Mesendoderm (in vitro differentiated cells): ENCODE results near the gene PKD2L1.

ENCODE experiments used
- DNase-seq: peaks from one replicate; pipeline ENCODE4 v3.0.0; 2013
- H2AK5ac ChIP-seq: 2 replicates; pipeline ENCODE4 v1.6.1; 2013; ENCODE audit warnings: low read length, inconsistent platforms
- H2BK120ac ChIP-seq: 2 replicates; pipeline ENCODE4 v1.6.1; 2013; ENCODE audit warnings: low read depth, mild to moderate bottlenecking, low read length, moderate library complexity, mixed read lengths
- H2BK15ac ChIP-seq: replicated peaks from 2 replicates; pipeline ENCODE4 v1.6.1; 2013; ENCODE audit warnings: low read depth, mild to moderate bottlenecking, moderate library complexity
- H2BK5ac ChIP-seq: 2 replicates; pipeline ENCODE4 v1.6.1; 2013; ENCODE audit warnings: low read length, inconsistent platforms
- H3K18ac ChIP-seq: 2 replicates; pipeline ENCODE4 v1.6.1; 2013; ENCODE audit warnings: mild to moderate bottlenecking, low read length, mixed read lengths
- H3K23ac ChIP-seq: one replicate; pipeline ENCODE4 v1.6.1; 2013; ENCODE audit warnings: low read length
- H3K27ac ChIP-seq: 2 replicates; pipeline ENCODE4 v1.5.1; 2013; ENCODE audit warnings: low read depth, mild to moderate bottlenecking, inconsistent platforms, low read length, moderate library complexity
- H3K27me3 ChIP-seq: 2 replicates; pipeline ENCODE4 v1.6.1; 2013; ENCODE audit warnings: low read length, control low read depth, mild to moderate bottlenecking, inconsistent platforms; ENCODE audit not compliant: insufficient read depth, poor library complexity
- H3K36me3 ChIP-seq: 2 replicates; pipeline ENCODE4 v1.6.1; 2013; ENCODE audit warnings: low read length, inconsistent platforms; ENCODE audit not compliant: control insufficient read depth, insufficient read depth
- H3K4ac ChIP-seq: one replicate; pipeline ENCODE4 v1.6.1; 2013; ENCODE audit warnings: low read depth, mild to moderate bottlenecking, low read length, moderate library complexity
- H3K4me1 ChIP-seq: 2 replicates; pipeline ENCODE4 v1.6.1; 2013; ENCODE audit warnings: low read depth, low read length, inconsistent platforms; ENCODE audit not compliant: control insufficient read depth
- H3K4me2 ChIP-seq: 2 replicates; pipeline ENCODE4 v1.6.1; 2013; ENCODE audit warnings: low read length
- H3K4me3 ChIP-seq: 2 replicates; pipeline ENCODE4 v1.5.1; 2013; ENCODE audit warnings: mild to moderate bottlenecking, low read length
- H3K56ac ChIP-seq: one replicate; pipeline ENCODE4 v1.6.1; 2013; ENCODE audit warnings: low read length
- H3K79me1 ChIP-seq: 2 replicates; pipeline ENCODE4 v1.6.1; 2013; ENCODE audit warnings: low read length, inconsistent platforms
- H3K79me2 ChIP-seq: 2 replicates; pipeline ENCODE4 v1.6.1; 2013; ENCODE audit warnings: mild to moderate bottlenecking, low read length; ENCODE audit not compliant: control insufficient read depth, insufficient read depth
- H3K9ac ChIP-seq: 2 replicates; pipeline ENCODE4 v1.6.1; 2013; ENCODE audit warnings: low read length, inconsistent platforms
- H4K5ac ChIP-seq: one replicate; pipeline ENCODE4 v1.6.1; 2013; ENCODE audit warnings: low read length
- H4K8ac ChIP-seq: one replicate; pipeline ENCODE4 v1.6.1; 2013; ENCODE audit warnings: low read depth, mild to moderate bottlenecking, control low read depth, low read length, moderate library complexity
- WGBS: extraction: QIAGEN DNeasy Blood & Tissue Kit; methylation state at CpG from one replicate; pipeline ENCODE4 v1.1.7; 2013; ENCODE audit warnings: low lambda C conversion rate, missing lambda C conversion rate; ENCODE audit not compliant: insufficient coverage; ENCODE audit errors: extremely low coverage; 5-methylcytosine and 5-hydroxymethylcytosine counted together

Gene PKD2L1

DNA sequence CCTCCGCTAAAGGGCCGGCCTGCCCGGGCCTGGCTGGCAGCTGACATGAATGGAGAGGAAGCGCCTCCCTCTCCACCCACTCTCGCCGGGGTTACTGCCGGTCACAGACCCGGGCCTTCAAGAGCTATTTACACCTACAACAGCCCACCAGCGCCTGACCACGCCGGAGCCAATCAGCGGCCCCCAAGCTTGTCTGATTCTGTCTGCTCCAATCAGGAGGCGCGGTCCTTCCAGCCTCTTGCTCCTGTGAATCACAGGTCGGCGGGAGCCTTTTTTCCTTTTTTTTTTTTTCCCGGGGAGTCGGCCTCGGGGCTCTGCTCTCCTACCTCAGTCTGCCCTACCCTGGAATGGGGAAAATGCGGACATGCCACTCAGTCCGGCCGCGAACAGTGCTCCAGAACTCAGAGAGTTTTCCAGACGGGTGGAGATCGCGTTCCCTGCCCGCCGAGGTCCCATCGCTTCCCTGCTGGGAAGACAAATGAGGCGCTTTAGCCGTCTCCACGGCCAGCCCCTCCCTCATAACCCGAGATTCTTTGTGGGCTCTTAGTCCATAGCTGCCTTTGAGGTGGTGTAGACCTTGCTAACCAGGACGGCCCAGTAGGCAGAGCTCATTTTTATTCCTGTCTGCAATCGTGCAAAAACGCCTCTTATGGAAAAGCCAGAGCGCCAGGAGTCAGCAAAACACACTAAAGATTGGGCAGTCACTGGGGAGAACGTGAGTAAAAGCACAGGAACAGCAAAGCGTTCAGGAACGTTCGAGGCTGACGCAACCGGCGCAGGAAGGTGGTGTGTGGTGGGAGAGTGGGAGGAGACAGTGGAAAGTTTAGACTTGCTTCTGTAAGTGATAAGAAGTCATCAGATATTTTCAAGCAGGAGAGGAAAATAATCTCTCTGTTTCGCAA is 43.5 kb upstream of the PKD2L1 start:
- Histone ChIP-seq H2AK5ac (peak overlapping the region; percentile 93), H4K5ac (peak overlapping the region; percentile 60), H3K4me2 (peak overlapping the region; percentile 97), H4K8ac (no peak overlapping the region), H2BK15ac (no peak overlapping the region), H3K27ac (peak overlapping the region; percentile 99), H3K56ac (peak overlapping the region; percentile 99), H3K9ac (peak overlapping the region; percentile 99), H3K18ac (peak overlapping the region; percentile 95), H3K79me2 (peaks cover 15% of the 10 kb centered on the region), H2BK120ac (peak overlapping the region; percentile 89), H3K4me3 (peak overlapping the region; percentile 92), H3K23ac (peak overlapping the region; percentile 97), H3K27me3 (no peaks in the 10 kb centered on the region), H2BK5ac (peak overlapping the region; percentile 99), H3K4me1 (peaks cover 11% of the 10 kb centered on the region), H3K79me1 (no peaks in the 10 kb centered on the region), H3K4ac (peak overlapping the region; percentile 94), H3K36me3 (no peaks in the 10 kb centered on the region)
- no CpG with 5 or more reads among the region's 45 CpGs for WGBS
- peak; percentile 100 for DNase-seq

DNA sequence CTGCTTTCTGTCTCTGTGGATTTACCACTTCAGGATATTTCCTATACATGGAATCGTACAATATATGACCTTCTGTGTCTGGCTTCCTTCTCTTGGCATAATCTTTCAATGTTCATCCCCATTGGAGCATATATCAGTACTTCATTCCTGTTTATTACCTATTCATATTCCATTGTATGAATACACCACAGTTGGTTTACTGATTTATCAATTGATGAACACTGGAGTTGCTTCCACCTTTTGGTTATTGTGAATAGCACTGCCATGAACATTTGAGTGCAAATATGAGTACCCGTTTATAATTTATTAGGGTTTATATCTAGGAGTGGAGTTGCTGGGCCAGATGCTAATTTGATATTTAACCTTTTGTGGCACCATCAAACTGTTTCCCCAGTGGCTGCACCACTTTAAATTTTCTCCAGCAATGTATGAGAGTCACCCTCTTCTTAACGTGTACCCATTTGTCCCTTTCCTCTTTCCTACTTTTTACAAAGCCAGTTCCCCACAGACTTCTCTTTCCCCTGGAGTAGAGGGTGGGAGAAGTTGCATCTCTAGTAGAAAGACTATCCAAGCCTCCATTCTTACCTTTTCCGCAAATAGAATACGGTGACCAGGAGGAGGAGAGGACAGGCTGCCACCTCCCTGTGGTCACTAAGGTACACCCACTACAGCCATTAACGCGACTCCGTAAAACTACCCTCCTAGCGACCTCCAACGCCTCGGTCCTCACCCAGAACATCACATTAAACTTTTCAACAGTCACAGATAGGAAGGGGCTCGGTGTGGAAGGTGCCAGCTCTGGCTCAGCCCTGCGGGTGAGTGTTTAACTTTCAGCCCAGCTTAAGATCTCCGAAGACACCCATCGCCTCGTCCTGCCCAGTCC is 42.6 kb upstream of the PKD2L1 start:
- H3K4me2 ChIP-seq = peak overlapping the region; percentile 41
- H3K23ac ChIP-seq = no peak overlapping the region
- H4K5ac ChIP-seq = no peak overlapping the region
- H3K56ac ChIP-seq = peak overlapping the region; percentile 94
- H3K9ac ChIP-seq = peak overlapping the region; percentile 76
- H3K18ac ChIP-seq = peak overlapping the region; percentile 95
- H3K79me2 ChIP-seq = peaks cover 15% of the 10 kb centered on the region
- peak overlapping the region; percentile 84 for H2BK5ac ChIP-seq
- peak overlapping the region; percentile 40 for H4K8ac ChIP-seq
- peak overlapping the region; percentile 67 for H2BK15ac ChIP-seq
- H2BK120ac ChIP-seq = peak overlapping the region; percentile 96
- no CpG with 5 or more reads among the region's 16 CpGs for WGBS
- peaks cover 11% of the 10 kb centered on the region for H3K4me1 ChIP-seq
- no peaks in the 10 kb centered on the region for H3K36me3 ChIP-seq
- no peak for DNase-seq
- H3K4me3 ChIP-seq = peak overlapping the region; percentile 42
- peak overlapping the region; percentile 97 for H3K4ac ChIP-seq
- no peaks in the 10 kb centered on the region for H3K27me3 ChIP-seq
- peak overlapping the region; percentile 99 for H3K27ac ChIP-seq
- no peaks in the 10 kb centered on the region for H3K79me1 ChIP-seq
- peak overlapping the region; percentile 57 for H2AK5ac ChIP-seq

DNA sequence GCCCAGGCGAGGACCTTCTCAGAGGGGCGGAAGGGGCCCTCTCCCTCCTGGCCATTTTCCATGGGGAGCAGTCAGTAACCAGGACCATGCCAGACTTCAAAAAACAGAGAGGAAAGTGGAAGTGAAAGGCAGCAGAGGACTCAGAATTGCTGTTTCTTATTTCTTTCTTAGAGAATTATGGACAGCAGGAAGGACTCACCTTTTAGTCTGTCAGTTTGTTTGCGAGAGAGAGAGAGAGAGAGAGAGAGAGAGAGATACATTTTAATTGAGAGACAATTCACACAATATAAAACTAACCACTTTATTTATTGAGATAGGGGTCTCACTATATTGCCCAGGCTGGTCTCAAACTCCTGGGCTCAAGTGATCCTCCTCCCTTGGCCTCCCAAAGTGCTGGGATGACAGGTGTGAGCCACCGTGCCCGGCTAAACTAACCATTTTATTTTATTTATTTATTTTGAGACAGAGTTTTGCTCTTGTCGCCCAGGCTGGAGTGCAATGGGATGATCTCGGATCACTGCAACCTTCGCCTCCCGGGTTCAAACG is 41.5 kb upstream of the PKD2L1 start:
- no peaks in the 10 kb centered on the region for H3K27me3 ChIP-seq
- H3K4ac ChIP-seq = peak overlapping the region; percentile 60
- no peaks in the 10 kb centered on the region for H3K79me1 ChIP-seq
- peak overlapping the region; percentile 91 for H3K56ac ChIP-seq
- H2BK120ac ChIP-seq = no peak overlapping the region
- H3K4me2 ChIP-seq = no peak overlapping the region
- H2BK15ac ChIP-seq = no peak overlapping the region
- no peak overlapping the region for H2AK5ac ChIP-seq
- H3K4me1 ChIP-seq = peaks cover 11% of the 10 kb centered on the region
- no peak overlapping the region for H4K5ac ChIP-seq
- H2BK5ac ChIP-seq = peak overlapping the region; percentile 96
- WGBS = no CpG with 5 or more reads among the region's 10 CpGs
- peak overlapping the region; percentile 62 for H3K9ac ChIP-seq
- H3K79me2 ChIP-seq = peaks cover 13% of the 10 kb centered on the region
- H3K36me3 ChIP-seq = no peaks in the 10 kb centered on the region
- no peak for DNase-seq
- H4K8ac ChIP-seq = no peak overlapping the region
- H3K4me3 ChIP-seq = no peak overlapping the region
- peak overlapping the region; percentile 72 for H3K27ac ChIP-seq
- no peak overlapping the region for H3K23ac ChIP-seq
- peak overlapping the region; percentile 10 for H3K18ac ChIP-seq

DNA sequence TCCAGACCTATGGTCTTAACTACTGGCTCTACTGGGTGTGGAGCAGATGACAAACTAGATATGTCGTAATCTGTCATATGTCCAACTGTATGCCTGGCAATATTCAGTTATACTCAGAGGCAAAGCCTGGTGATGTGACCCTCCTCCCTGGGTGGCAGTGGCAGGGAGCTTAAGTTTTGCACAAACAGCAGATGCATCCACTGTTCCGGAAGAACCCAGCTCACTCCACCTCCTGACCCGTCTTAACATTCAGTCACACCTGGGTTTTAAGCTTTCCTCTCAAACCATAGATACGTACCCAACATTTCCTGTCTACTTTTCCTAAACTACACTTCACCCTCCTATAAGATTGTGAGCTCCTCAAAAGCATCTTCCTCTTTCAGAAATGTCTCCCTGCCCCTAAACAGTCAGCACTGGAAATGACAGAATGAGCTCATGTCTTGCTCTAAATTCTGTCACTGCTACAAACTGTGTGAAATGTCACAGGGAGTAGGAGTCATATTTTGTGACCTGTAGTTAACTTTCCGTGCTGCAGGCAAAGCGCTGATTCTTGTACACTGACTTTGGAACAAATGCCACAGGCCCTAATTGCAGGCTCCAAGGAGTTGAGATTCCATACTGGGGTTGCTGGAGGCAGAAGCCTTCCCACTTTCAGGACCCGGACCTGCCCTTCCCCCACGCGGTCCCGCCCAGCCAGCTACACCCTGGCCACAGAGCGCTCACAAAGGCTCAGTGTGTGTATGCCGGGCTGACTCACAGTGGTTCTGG is 40.9 kb upstream of the PKD2L1 start:
- Histone ChIP-seq H2BK120ac (no peak overlapping the region), H3K4me1 (peaks cover 11% of the 10 kb centered on the region)
- no CpG with 5 or more reads among the region's 12 CpGs for WGBS

DNA sequence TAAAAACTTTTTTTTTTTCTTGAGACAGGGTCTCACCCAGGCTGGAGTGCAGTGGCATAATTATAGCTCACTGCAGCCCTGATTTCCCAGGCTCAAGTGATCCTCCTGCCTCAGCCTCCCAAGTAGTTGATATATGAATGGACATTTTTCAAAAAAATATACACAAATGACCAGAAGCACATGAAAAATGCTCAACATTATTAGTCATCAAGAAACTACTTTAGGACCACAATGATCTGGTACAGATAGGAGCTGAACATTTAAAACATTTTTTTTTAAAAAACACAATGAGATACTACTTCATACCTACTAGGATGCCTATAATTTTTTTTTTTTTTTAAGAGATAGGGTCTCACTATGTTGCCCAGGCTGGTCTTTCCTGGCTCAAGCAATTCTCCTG is 38.7 kb upstream of the PKD2L1 start:
- Histone ChIP-seq H3K36me3 (no peaks in the 10 kb centered on the region), H3K79me2 (no peaks in the 10 kb centered on the region)

More for the DNA sequence above, 40.9 kb upstream of the PKD2L1 start:
- H3K4me2 ChIP-seq = no peak overlapping the region
- no peak overlapping the region for H3K23ac ChIP-seq
- peaks cover 13% of the 10 kb centered on the region for H3K79me2 ChIP-seq
- H3K27ac ChIP-seq = peak overlapping the region; percentile 72
- H3K9ac ChIP-seq = peak overlapping the region; percentile 62
- H2BK15ac ChIP-seq = peak overlapping the region; percentile 3
- H2AK5ac ChIP-seq = no peak overlapping the region
- peak overlapping the region; percentile 91 for H3K56ac ChIP-seq
- H4K8ac ChIP-seq = no peak overlapping the region
- H3K18ac ChIP-seq = peak overlapping the region; percentile 10
- peak; percentile 94 for DNase-seq
- H3K27me3 ChIP-seq = no peaks in the 10 kb centered on the region
- no peaks in the 10 kb centered on the region for H3K79me1 ChIP-seq
- no peak overlapping the region for H3K4me3 ChIP-seq
- no peaks in the 10 kb centered on the region for H3K36me3 ChIP-seq
- H2BK5ac ChIP-seq = peak overlapping the region; percentile 96
- H3K4ac ChIP-seq = peak overlapping the region; percentile 73
- peak overlapping the region; percentile 42 for H4K5ac ChIP-seq

More for the DNA sequence above, 38.7 kb upstream of the PKD2L1 start:
- no peak overlapping the region for H4K5ac ChIP-seq
- H3K9ac ChIP-seq = no peak overlapping the region
- no peak for DNase-seq
- no peak overlapping the region for H3K27ac ChIP-seq
- no peak overlapping the region for H4K8ac ChIP-seq
- no peak overlapping the region for H3K23ac ChIP-seq
- H3K4me3 ChIP-seq = no peak overlapping the region
- peaks cover 11% of the 10 kb centered on the region for H3K4me1 ChIP-seq
- no peaks in the 10 kb centered on the region for H3K79me1 ChIP-seq
- no peaks in the 10 kb centered on the region for H3K27me3 ChIP-seq
- H2BK5ac ChIP-seq = no peak overlapping the region
- H2BK120ac ChIP-seq = no peak overlapping the region
- no peak overlapping the region for H3K4ac ChIP-seq
- no peak overlapping the region for H2BK15ac ChIP-seq
- H3K18ac ChIP-seq = no peak overlapping the region
- H3K56ac ChIP-seq = no peak overlapping the region
- H2AK5ac ChIP-seq = no peak overlapping the region
- no peak overlapping the region for H3K4me2 ChIP-seq
